ENCODE measurements around the gene LBR. TPM values are rescaled to one million over a fixed set of nuclear protein-coding genes. Genes with fewer than 3 reads are reported as not detected.

The LBR gene
- total RNA-seq, 4 donors from 2014 or later: 82.3 to 157 (median 85.1) TPM

DNA sequence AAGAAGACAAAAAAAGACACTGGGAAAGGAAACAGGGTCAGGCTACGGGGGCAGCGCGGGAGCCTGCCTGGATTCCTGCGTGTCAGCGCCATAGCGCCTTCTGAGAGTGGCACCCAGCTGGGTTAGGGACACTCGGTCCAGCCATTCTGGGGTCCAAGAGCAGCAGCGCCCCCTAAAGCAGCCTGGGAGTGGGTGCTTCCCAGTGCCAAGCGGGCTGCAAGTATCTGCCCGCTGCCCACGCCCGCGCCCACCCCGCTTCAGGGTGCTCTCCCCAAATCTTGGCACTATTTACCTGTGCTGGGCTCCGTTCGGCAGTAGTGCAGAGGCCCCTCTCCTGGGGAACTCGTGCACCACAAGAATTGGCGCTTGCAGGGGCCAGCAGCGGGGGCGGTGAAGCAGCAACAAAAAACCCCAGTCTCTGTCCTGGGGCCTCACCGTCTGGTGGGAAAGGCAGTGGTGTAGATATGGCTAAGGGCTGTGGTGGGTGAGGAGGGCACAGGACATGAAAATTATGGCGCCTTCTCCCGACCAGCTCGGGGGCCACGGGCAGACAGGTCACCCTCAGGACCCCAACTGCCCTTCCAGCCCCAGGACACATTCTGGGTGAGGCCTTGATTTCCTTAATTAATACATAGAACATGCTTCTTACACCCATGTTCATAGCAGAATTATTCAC lies 24.1 kb upstream of the LBR start:
- Histone ChIP-seq H3K4me3 (no peak overlapping the region), H3K27me3 (no peaks in the 10 kb centered on the region), H3K27ac (replicated peaks in 1 of 4) (peak overlapping the region; percentile 90 to 96 (median 93)), H3K36me3 (no peaks in the 10 kb centered on the region), H3K9me3 (no peaks in the 10 kb centered on the region), H3K4me1 (peaks cover 19 to 70% (median 69%) of the 10 kb centered on the region in 4 donors)
- DNase-seq (ENCODE audit: extremely low spot score): no peak
- TF ChIP-seq POLR2AphosphoS5 (IDR thresholded peaks at IDR 0.05) (no peak), EP300 (IDR thresholded peaks at IDR 0.05) (no peak), POLR2A (IDR thresholded peaks at IDR 0.05; ENCODE audit: low read depth) (no peak)
- TF ChIP-seq, protein P1, sequence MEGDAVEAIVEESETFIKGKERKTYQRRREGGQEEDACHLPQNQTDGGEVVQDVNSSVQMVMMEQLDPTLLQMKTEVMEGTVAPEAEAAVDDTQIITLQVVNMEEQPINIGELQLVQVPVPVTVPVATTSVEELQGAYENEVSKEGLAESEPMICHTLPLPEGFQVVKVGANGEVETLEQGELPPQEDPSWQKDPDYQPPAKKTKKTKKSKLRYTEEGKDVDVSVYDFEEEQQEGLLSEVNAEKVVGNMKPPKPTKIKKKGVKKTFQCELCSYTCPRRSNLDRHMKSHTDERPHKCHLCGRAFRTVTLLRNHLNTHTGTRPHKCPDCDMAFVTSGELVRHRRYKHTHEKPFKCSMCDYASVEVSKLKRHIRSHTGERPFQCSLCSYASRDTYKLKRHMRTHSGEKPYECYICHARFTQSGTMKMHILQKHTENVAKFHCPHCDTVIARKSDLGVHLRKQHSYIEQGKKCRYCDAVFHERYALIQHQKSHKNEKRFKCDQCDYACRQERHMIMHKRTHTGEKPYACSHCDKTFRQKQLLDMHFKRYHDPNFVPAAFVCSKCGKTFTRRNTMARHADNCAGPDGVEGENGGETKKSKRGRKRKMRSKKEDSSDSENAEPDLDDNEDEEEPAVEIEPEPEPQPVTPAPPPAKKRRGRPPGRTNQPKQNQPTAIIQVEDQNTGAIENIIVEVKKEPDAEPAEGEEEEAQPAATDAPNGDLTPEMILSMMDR (IDR thresholded peaks at IDR 0.05): no peak
- intact Hi-C loops (cut with DNase I): no loop called here
- 78% methylated on average over 16 of the region's 25 CpGs for WGBS

GRCh38 chr1:225451340-225451739 lies 23.5 kb upstream of the LBR start:
- no peaks in the 10 kb centered on the region for H3K9me3 ChIP-seq
- H3K4me1 ChIP-seq: peaks cover 25 to 76% (median 75%) of the 10 kb centered on the region in 4 donors
- no peak for DNase-seq (ENCODE audit: extremely low spot score)
- 73% methylated on average over 6 of the region's 6 CpGs for WGBS
- H3K4me3 ChIP-seq: no peak overlapping the region
- peak overlapping the region; percentile 90 to 96 (median 93) for H3K27ac ChIP-seq (replicated peaks in 1 of 4)
- no peak for TF ChIP-seq EP300 (IDR thresholded peaks at IDR 0.05)
- TF ChIP-seq POLR2AphosphoS5 (IDR thresholded peaks at IDR 0.05): no peak
- no peak for TF ChIP-seq POLR2A (IDR thresholded peaks at IDR 0.05; ENCODE audit: low read depth)
- TF ChIP-seq, protein P1 (IDR thresholded peaks at IDR 0.05): no peak
- no peaks in the 10 kb centered on the region for H3K27me3 ChIP-seq
- intact Hi-C loops (cut with DNase I): no loop called here
- H3K36me3 ChIP-seq: no peaks in the 10 kb centered on the region

- 79% methylated on average over 9 of the region's 12 CpGs for WGBS
- no peak for DNase-seq (ENCODE audit: extremely low spot score)
- H3K27ac ChIP-seq (replicated peaks in 1 of 4): peak overlapping the region; percentile 90 to 96 (median 93)
- H3K27me3 ChIP-seq: peaks cover 0 to 2% (median 0%) of the 10 kb centered on the region in 4 donors
- H3K9me3 ChIP-seq: no peaks in the 10 kb centered on the region
- peaks cover 32 to 83% (median 82%) of the 10 kb centered on the region in 4 donors for H3K4me1 ChIP-seq
- intact Hi-C loops (cut with DNase I): no loop called here
- no peak for TF ChIP-seq EP300 (IDR thresholded peaks at IDR 0.05)
- no peaks in the 10 kb centered on the region for H3K36me3 ChIP-seq
- H3K4me3 ChIP-seq: no peak overlapping the region
These were observed 22.8 kb upstream of the LBR start for GRCh38 chr1:225450491-225451191.

DNA sequence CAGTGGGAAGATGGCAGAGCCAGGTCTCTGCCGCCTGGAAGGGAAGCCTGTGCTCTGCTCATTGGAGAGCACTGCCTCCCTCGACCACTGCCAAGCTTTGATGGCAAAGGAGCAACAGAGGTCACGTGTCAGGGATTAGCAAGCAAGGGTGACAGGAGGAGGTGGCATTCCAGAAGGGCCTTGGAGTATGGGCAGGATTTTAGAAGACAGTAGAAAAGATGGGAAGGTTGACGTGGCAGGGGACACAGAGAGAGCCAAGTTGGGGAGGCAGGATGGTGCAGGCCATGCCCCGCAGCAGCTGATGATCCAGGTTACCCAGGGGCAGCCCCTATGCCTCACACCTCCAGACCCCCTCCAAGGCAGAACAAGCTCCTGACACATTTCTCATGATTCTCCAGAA lies 21.9 kb upstream of the LBR start:
- Histone ChIP-seq H3K4me1 (peaks cover 38 to 89% (median 86%) of the 10 kb centered on the region in 4 donors), H3K27me3 (peaks cover 0 to 2% (median 0%) of the 10 kb centered on the region in 4 donors), H3K4me3 (no peak overlapping the region), H3K27ac (replicated peaks in 1 of 4) (peak overlapping the region; percentile 90 to 96 (median 93)), H3K36me3 (no peaks in the 10 kb centered on the region), H3K9me3 (no peaks in the 10 kb centered on the region)
- TF ChIP-seq, protein P1 (IDR thresholded peaks at IDR 0.05): no peak
- TF ChIP-seq EP300 (IDR thresholded peaks at IDR 0.05) (no peak), POLR2A (IDR thresholded peaks at IDR 0.05; ENCODE audit: low read depth) (no peak), POLR2AphosphoS5 (IDR thresholded peaks at IDR 0.05) (no peak)
- intact Hi-C loops (cut with DNase I): no loop called here
- no peak for DNase-seq (ENCODE audit: extremely low spot score)
- 83% methylated on average over 5 of the region's 5 CpGs for WGBS

DNA sequence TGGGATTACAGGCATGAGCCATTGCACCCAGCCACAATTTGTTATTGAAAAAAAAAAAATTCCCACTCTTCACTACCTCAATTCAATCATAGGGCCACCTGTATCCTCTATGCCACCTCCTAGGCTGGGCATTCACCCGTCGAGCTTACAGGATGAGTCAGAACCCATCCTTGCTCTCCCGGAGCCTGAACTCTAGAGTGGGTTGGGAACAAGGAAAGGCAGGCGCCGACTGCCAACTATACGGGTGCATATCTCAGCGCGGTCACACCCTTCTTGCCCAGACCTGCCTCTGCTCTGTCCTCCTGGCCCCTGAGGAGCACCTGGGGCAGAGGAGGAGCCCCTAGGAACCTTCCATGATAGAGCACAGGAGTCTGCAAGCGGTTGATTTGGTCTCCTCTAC lies 21.4 kb upstream of the LBR start:
- Histone ChIP-seq H3K4me3 (no peak overlapping the region), H3K27ac (replicated peaks in 1 of 4) (peak overlapping the region; percentile 90 to 96 (median 93)), H3K9me3 (no peaks in the 10 kb centered on the region), H3K27me3 (peaks cover 0 to 2% (median 0%) of the 10 kb centered on the region in 4 donors), H3K4me1 (peaks cover 41 to 89% (median 86%) of the 10 kb centered on the region in 4 donors), H3K36me3 (no peaks in the 10 kb centered on the region)
- intact Hi-C loops (cut with DNase I): no loop called here
- DNase-seq (ENCODE audit: extremely low spot score): no peak
- 61% methylated on average over 6 of the region's 9 CpGs for WGBS
- TF ChIP-seq POLR2AphosphoS5 (IDR thresholded peaks at IDR 0.05) (peak; percentile 24 to 43), POLR2A (IDR thresholded peaks at IDR 0.05; ENCODE audit: low read depth) (no peak)

Data from esophagus muscularis mucosa (tissue), 4 donors.